CD4-positive, alpha-beta T cell treated with Interleukin-6 for 4 hours (primary cell): Measurements from ENCODE around the gene EIF2S2.

Experiments used
- DNase-seq: peaks from one replicate; pipeline ENCODE4 v3.0.0-alpha.2; 2020; ENCODE audit warnings: mixed read lengths

EIF2S2 gene

GRCh38 chr20:34088305-34089174 is 23.5 kb downstream of the EIF2S2 start:
- no peak for DNase-seq

GRCh38 chr20:34085544-34086040 is 26.5 kb downstream of the EIF2S2 start:
- DNase-seq: no peak

- no peak for DNase-seq
Observed at GRCh38 chr20:34084227-34084923, 27.7 kb downstream of the EIF2S2 start.

- no peak for DNase-seq
Observed at GRCh38 chr20:34083781-34084180, 28.3 kb downstream of the EIF2S2 start.

DNA sequence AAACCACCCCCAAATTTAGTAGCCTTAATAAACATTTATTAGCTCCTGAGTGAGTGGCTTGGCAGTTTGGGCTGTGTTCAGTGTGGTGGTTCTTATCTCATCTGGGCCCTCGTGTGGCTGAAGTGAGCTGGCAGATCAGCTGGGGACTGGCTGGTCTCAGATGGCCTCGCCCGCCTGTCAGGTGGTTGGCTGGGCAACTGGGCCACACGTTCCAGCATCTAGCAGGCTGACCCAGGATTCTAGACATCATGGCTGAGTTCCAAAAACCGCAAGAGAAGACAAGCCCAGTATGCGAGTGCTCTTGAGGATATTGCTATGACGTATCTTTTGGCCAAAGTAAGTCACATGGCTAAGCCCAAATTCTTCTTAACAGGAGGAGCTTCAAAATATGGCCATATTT is 28.9 kb downstream of the EIF2S2 start:
- no peak for DNase-seq

GRCh38 chr20:34082232-34082887 is 29.7 kb downstream of the EIF2S2 start:
- no peak for DNase-seq

DNA sequence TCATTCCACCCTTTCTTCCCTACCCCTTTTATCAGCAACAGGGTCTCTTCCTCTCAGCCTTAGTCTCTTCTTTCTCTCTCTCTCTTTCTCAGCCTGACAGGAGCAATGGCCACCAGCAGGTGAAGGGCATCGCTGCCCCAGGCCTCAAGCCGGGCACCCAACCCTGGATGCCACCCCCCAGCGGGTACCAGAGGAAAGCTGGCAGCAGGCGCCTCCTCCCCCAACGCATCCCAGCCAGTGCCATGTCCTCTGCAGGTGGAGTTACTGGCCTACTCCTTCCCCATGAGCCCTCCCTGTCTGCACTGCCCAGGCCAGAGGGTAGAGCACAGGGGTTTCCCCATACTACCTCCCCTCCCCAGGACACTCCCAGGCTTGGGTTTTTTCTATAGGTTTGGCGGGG is 32.2 kb downstream of the EIF2S2 start:
- DNase-seq: no peak

DNA sequence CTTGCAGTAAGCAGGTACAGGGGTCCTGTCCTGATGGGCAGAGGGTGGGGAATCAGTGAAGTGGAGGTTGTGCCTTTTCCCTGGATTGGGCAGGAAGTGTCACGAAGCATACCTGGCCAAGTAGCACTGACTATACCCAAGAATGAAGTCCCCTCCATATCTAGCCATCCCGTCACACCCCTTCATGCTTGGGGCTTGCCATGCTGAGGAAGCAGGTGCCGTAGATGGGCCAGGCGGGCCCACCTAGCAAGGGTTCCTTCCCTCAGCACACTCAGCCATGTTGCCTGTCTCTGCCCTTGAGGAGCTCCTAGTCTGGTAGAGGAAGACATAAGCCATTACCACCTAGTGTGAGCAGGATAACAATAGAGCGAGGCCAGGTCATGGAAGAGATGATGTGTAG is 33.5 kb downstream of the EIF2S2 start:
- no peak for DNase-seq

DNA sequence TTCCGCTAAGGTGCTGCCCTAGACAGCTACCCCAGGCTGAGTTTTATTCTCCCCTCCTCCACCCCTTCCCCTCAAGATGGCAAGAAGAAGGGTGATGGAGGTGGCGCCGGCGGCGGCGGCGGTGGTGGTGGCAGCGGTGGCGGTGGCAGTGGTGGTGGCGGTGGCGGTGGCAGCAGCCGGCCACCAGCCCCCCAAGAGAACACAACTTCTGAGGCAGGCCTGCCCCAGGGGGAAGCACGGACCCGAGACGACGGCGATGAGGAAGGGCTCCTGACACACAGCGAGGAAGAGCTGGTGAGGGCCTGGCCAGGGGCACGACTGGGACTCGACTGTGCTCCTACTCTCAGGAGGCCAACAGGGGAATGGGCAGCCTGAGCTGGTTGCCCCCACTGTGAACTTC is 35.1 kb downstream of the EIF2S2 start:
- DNase-seq: no peak

DNA sequence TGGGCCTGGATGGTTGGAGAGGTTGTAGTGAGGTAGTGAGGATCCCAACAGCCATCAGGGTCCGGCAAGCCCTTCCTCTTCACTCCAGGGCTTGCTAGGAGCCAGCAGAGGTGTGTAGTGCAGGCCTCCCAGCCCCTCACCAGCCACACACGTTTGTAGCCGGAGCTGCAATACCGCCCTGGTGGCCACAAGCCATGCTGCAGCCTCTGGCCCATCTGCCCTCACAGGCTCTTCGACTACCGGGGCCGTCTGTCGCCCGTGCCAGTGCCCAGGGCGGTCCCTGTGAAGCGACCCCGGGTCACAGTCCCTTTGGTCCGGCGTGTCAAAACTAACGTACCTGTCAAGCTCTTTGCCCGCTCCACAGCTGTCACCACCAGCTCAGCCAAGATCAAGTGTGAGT is 36.4 kb downstream of the EIF2S2 start:
- DNase-seq: no peak

GRCh38 chr20:34074101-34074760 is 37.8 kb downstream of the EIF2S2 start:
- DNase-seq: no peak

GRCh38 chr20:34072778-34073177 is 39.3 kb downstream of the EIF2S2 start:
- DNase-seq: no peak

DNA sequence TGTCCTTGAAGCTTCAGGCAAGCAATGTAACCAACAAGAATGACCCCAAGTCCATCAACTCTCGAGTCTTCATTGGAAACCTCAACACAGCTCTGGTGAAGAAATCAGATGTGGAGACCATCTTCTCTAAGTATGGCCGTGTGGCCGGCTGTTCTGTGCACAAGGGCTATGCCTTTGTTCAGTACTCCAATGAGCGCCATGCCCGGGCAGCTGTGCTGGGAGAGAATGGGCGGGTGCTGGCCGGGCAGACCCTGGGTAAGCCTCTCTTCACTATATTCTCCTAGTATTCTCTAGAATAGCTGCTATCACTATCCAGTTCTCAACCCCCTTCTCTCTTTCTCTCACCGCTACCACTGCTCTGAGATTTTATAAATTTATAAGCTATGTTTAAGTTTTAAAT is 40.0 kb downstream of the EIF2S2 start:
- DNase-seq: no peak

- DNase-seq: no peak
Observed at GRCh38 chr20:34070859-34071258, 41.2 kb downstream of the EIF2S2 start.

DNA sequence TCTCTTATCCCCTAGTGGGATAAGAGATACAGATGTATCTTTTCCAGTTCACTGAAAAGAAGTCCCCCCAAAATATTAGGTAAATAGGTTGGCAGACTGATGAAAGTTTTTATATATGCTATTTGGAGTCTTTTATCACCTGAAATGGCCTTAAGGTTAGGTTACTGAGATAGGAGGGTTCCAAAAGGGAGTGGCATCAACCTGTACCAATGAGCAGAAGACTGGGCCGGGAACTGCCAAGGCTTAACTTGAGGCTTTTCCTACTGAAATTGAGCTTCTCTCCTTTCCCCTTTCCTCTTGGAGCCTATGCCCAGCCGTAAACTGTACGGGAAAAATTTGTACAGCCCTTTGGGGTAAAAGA is 42.0 kb downstream of the EIF2S2 start:
- no peak for DNase-seq

GRCh38 chr20:34069341-34070078 is 42.5 kb downstream of the EIF2S2 start:
- peak; percentile 67 for DNase-seq

GRCh38 chr20:34068001-34068400 is 44.0 kb downstream of the EIF2S2 start:
- no peak for DNase-seq

- DNase-seq: no peak
Observed at GRCh38 chr20:34066476-34067090, 45.5 kb downstream of the EIF2S2 start.

GRCh38 chr20:34065260-34065659 is 46.8 kb downstream of the EIF2S2 start:
- no peak for DNase-seq

DNA sequence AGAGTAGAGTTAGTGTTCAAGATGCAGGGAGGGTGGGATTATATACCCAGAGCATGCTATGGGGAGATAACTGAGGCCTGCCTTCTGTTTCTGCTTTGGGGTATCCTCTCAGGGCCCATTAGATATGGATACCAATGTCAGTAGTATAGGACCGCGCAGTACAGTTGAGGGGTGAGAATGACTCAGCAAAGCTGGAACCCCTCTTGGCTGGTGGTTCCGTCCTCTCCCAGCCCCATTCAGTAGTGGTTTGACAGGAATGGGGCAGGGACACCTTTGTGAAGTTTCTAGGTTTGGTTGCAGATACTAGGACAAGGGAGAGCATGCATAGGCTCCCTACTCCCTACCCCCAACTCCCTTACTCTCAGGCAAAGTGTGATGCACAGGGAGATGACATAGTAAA is 47.8 kb downstream of the EIF2S2 start:
- DNase-seq: no peak

DNA sequence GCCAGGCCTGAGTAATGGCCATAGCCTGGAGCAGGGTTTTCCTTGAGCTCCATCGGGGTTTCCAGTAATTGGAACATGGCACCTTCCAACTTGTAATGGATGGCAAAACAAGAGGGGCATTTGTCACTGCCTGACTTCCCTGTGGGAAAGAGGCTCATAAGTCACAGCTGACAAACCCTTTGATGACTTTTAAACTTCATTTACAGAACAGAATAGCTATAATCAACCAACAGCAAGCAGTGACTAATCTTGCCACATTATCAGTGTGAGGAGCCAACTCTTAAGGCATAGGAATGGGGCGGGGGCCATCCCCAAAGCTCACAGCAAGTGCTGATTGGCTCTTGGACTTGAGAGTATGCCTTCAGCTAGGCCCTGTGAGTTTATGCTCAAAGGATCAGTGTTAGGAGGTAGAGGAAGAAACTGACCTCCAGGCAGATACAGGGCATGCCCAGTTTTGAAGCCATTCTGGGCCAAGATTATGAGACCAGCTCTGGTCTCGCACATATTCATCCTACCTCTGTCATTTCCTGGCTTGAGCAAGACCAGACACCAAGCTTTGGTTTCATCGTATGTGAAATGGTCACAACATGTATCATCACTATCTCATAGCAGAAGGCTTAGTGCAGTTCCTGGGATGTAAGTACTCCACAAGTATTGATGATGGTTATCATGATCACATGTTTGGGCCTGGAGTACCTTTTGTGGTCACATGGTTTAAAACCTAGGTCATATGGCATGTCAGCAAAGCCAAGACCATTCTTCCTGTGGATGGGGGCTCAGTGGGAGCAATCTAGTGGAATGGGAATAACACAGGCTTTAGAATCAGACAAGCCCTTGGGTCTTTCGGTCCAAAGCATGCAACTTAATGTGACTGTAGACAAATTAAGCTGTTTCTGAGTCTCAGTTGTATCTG is 49.2 kb downstream of the EIF2S2 start:
- DNase-seq: no peak
